LHCN-M2 (cell line): Measurements from ENCODE around the gene PPP2R5C. TPM values are rescaled to one million over a fixed set of nuclear protein-coding genes. Genes with fewer than 3 reads are reported as not detected.
"Not testable (repeated sequence)": the region's sequence is repeated elsewhere in the genome, so short reads cannot be mapped to it uniquely, and the experiment has no call there.

Experiments used
- DNase-seq: peaks from one replicate; pipeline ENCODE4 v3.0.0-alpha.2; 2012; ENCODE audit warnings: low read depth
- total RNA-seq: library from RNA; depleted of rRNA; stranded (reverse); fragments of >200 nt; gene quantifications from 2 replicates; pipeline ENCODE4 v1.2.3, GENCODE V29; 2014; rRNA removed

Gene PPP2R5C
- total RNA-seq, 1 experiment from 2014 or later = 86.3 TPM

GRCh38 chr14:101964297-101965180 is 203.0 kb downstream of the PPP2R5C start, which contains the start of gene DYNC1H1:
TSS of gene DYNC1H1 (plus strand) at chr14:101964573. CDS start at chr14:101964692, 119 bp downstream.
- peak; percentile 87 for DNase-seq

DNA sequence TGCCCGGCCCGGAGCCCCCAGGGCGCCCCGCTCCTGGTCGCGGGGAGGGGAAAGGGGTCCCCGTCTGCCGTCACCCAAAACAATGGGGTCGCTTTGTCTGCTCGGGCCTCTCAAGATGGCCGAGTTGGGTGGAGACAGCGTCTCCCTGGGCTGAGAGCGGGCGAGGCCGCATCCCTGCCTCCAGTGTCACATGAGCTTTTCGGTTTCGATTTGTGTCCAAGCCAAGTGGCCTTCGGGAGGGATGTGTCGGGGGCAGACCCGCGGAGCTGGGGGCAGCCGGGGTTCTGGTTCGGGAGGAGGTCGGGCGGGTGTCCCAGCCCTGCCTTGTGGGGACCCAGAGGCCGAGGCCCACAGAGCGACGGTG is 203.7 kb downstream of the PPP2R5C start:
- DNase-seq = peak; percentile 67

- DNase-seq = no peak
Observed at GRCh38 chr14:101965770-101966722, 204.5 kb downstream of the PPP2R5C start.

DNA sequence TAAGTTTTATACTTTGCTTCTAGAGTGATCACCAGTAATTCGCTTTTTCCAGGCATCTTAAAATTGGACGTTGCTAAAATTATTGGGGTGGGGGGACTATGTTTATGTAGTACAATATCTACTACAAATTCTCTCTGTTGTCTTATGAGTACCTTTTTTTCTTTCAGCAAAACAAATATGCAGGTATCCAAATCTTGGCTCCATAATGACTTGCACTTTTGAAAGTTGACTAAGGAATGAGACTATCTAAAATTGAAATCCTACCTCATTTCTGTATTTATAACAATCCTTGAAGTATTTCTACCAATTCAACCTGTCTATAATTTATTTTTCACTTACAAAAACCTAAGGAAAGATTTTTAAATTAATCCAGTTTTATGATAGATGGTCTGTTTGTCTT is 205.2 kb downstream of the PPP2R5C start:
- DNase-seq = no peak

DNA sequence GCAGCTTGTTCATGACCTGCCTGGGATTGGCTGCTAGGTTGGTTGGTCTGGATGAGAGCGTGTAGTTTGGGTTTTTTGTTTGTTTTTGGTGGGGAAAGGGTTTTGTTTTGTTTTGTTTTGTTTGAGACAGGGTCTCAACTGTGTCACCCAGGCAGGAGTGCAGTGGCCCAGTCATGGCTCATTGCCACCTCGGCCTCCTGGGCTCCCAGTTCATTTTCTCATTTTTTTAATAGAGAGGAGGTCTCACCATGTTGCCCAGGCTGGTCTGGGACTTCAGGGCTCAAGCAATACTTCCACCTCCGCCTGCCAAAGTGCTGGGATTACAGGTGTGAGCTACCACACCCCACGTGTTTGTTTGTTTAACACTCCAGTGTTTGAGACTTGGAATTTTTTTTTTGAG is 206.7 kb downstream of the PPP2R5C start:
- no peak for DNase-seq

GRCh38 chr14:101969481-101969880 is 208.0 kb downstream of the PPP2R5C start:
- no peak for DNase-seq

DNA sequence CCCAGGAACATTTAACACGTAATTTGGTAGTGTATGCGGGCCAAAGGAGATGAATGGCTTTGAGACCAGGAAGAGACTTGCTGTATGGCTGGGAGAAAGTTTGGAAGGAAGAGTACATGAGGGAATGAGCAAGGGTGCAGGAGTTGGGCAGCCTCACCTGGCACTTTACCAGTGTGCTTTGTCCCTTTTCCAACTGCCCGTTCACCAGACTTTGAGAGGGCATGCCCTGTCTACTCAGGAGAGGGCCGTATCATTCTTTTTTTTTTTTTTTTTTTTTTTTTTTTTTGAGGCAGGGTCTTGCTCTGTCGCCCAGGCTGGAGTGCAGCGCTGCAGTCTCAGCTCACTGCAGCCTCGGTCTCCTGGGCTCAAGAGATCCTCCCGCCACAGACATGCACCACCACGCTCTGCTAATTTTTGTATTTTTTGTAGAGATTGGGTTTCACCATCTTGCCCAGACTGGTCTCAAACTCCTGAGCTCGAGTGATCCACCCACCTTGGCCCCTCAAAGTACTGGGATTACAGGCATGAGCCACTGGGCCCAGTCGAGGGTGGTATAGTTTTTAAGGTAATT is 209.4 kb downstream of the PPP2R5C start:
- no peak for DNase-seq

GRCh38 chr14:101971458-101971857 is 209.9 kb downstream of the PPP2R5C start:
- not testable (repeated sequence) for DNase-seq

DNA sequence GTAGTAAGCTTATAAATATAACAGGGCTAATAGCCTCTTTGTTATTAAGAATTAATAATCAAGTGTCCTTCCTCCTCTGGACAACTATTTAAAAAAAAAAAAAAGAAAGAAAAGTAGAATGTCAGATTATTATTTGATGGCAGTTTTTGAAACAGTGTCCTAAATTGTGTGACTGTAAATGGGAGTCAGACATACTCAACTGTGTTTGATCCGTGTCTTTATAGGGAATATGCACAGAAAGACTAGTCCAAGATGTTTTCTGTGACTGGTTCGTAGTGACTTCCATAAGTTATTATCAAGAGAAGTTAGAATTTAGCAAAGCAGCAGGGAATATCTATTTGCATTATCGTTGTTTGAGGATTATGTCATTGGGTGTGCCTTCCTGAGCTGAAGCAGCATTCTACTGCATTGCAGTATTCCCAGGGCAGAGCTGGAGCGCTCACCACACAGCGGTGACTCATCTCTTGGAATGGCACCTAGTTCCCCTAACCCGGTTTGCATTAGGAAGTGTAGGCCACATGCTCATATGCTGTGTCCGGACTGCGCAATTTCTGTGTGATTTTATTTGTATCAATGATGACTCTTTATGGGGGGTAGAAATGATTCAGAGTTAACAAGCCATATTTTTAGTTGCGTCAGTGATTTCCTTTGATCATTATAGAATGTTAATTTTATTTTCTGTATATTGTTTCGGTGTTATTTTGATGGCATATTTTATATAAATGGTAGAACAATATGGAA is 210.8 kb downstream of the PPP2R5C start:
- peak; percentile 99 for DNase-seq

GRCh38 chr14:101973356-101973755 is 211.8 kb downstream of the PPP2R5C start:
- DNase-seq = peak; percentile 32

DNA sequence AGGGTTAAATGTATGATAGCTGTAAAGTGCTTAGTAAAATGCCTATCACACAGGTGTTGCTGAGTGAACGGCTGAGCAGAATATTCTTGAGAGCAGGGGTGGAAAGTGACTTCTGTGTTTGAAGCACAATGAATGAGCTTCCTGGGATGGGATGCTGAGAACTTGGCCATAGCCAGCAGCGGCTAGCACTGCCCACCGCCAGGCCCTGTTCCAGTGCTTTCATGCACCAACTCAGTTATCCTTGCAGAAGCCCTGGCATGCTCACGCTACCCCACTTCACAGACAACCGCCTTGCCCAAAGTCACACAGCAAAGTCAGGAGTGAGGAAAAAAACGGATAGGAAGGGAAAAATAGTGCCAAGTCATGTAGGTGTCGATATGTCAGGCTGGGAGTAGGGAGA is 213.7 kb downstream of the PPP2R5C start:
- no peak for DNase-seq

Other genes with a start within 250 kb of the PPP2R5C start
- gene DIO3, start 200.2 kb upstream of the PPP2R5C start, total RNA-seq = not detected in 2 replicates
- 386 and 453 TPM in 2 replicates for gene DYNC1H1, start 202.9 kb downstream of the PPP2R5C start, total RNA-seq